ENCODE measurements around the gene NSG1.

NSG1 gene

GRCh38 chr4:4416981-4417380, 30.1 kb downstream of the NSG1 start:
- H3K4me3 ChIP-seq (ENCODE audit: low read length, poor library complexity, severe bottlenecking), result no peak overlapping the region
- H3F3A ChIP-seq (ENCODE audit: low read depth), result no peaks in the 10 kb centered on the region
- peaks cover 25% of the 10 kb centered on the region; the same call in 1 of the 2 replicates for H3K36me3 ChIP-seq (ENCODE audit: insufficient read depth, low read length)
- H3K9me2 ChIP-seq (replicated peaks; ENCODE audit: low read depth, low read length), result no peaks in the 10 kb centered on the region
- no peak overlapping the region for H3K9ac ChIP-seq (ENCODE audit: low read depth, low read length, poor library complexity, severe bottlenecking)
- no peaks in the 10 kb centered on the region for H4K20me1 ChIP-seq (ENCODE audit: insufficient read depth, low read length, poor library complexity, severe bottlenecking)
- no peak overlapping the region for H2AFZ ChIP-seq (ENCODE audit: low read length)
- no peaks in the 10 kb centered on the region for H3K27me3 ChIP-seq (ENCODE audit: insufficient read depth, low read length, poor library complexity, severe bottlenecking)
- peaks cover 14% of the 10 kb centered on the region for H3K4me1 ChIP-seq (ENCODE audit: insufficient read depth, low read length, poor library complexity, severe bottlenecking)
- H3K79me2 ChIP-seq (ENCODE audit: insufficient read depth, low read length), result no peaks in the 10 kb centered on the region
- no peak overlapping the region for H3K4me2 ChIP-seq (ENCODE audit: low read depth, low read length, poor library complexity, severe bottlenecking)
- TF ChIP-seq EZH2phosphoT487 (IDR thresholded peaks at IDR 0.05; ENCODE audit: borderline replicate concordance), result no peak
- no peak for TF ChIP-seq CTCF (conservative IDR thresholded peaks at IDR 0.05; ENCODE audit: low read length)
- no peaks in the 10 kb centered on the region for H3K9me3 ChIP-seq (ENCODE audit: insufficient read depth, low read depth, low read length)

DNA sequence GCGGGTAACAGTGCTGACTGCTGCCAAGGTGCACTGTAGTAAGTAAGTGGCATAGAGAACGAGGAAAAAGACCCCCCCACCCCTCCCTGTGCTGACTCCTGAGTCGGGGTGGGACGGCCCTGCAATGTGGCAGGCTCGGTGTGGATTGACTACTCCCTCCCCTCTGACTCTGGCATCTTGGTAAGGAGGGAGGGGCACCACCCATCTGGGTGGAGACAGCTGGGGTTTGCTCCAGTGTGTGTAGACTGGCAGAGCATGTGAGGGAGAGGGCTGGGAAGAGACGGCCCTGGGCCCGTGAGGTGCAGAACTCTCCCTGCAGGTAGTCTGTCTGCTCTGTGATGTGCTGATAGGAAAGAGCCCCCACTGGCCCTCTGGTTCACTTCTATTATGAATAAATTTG, 31.0 kb downstream of the NSG1 start:
- Histone ChIP-seq H2AFZ (ENCODE audit: low read length) (no peak overlapping the region), H3F3A (ENCODE audit: low read depth) (no peaks in the 10 kb centered on the region), H3K27me3 (ENCODE audit: insufficient read depth, low read length, poor library complexity, severe bottlenecking) (no peaks in the 10 kb centered on the region), H3K9me3 (ENCODE audit: insufficient read depth, low read depth, low read length) (no peaks in the 10 kb centered on the region), H3K36me3 (ENCODE audit: insufficient read depth, low read length) (peaks cover 26% of the 10 kb centered on the region; the same call in 1 of the 2 replicates), H3K79me2 (ENCODE audit: insufficient read depth, low read length) (no peaks in the 10 kb centered on the region), H3K9ac (ENCODE audit: low read depth, low read length, poor library complexity, severe bottlenecking) (no peak overlapping the region), H3K4me2 (ENCODE audit: low read depth, low read length, poor library complexity, severe bottlenecking) (peak overlapping the region; percentile 64), H3K9me2 (replicated peaks; ENCODE audit: low read depth, low read length) (no peaks in the 10 kb centered on the region), H4K20me1 (ENCODE audit: insufficient read depth, low read length, poor library complexity, severe bottlenecking) (no peaks in the 10 kb centered on the region), H3K4me1 (ENCODE audit: insufficient read depth, low read length, poor library complexity, severe bottlenecking) (peaks cover 14% of the 10 kb centered on the region), H3K4me3 (ENCODE audit: low read length, poor library complexity, severe bottlenecking) (peak overlapping the region; percentile 13)
- TF ChIP-seq EZH2phosphoT487 (IDR thresholded peaks at IDR 0.05; ENCODE audit: borderline replicate concordance) (no peak), CTCF (conservative IDR thresholded peaks at IDR 0.05; ENCODE audit: low read length) (no peak)

DNA sequence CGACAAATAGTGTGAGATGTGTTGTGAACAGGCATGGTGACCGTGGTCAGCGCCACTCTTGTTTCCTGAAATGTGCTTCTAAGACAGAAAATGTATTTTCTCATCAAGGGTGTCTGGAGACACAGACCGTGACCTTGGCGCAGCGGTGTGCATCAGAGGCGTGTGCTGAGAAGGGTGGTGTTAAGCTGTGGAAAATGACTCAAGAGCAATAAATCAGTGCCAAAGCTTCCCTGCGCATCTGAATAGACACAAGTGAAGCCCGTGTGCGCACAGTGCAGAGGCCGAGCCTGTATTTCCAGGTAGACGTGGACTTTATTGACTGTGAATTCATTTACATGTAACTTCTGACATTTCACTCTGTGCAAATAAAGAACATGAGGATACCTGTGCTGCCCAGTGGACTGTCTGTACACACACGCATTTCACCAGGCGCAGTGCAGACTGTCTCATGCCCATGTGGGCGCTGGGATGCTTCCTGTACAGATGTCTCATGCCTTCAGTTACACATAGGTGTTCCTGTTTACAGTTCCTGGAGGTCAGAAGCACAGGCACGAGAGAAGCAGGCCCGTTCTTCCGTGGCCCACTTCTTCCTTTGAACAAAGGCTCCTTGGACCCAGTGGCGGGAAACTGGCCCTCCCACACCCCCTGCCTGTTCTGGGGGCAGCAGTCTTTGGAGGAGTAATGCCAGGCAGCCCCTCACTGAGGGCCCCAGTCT, 31.9 kb downstream of the NSG1 start:
- peaks cover 14% of the 10 kb centered on the region for H3K4me1 ChIP-seq (ENCODE audit: insufficient read depth, low read length, poor library complexity, severe bottlenecking)
- peak overlapping the region; percentile 13 for H3K4me3 ChIP-seq (ENCODE audit: low read length, poor library complexity, severe bottlenecking)
- no peaks in the 10 kb centered on the region for H3K79me2 ChIP-seq (ENCODE audit: insufficient read depth, low read length)
- no peaks in the 10 kb centered on the region for H4K20me1 ChIP-seq (ENCODE audit: insufficient read depth, low read length, poor library complexity, severe bottlenecking)
- no peaks in the 10 kb centered on the region for H3F3A ChIP-seq (ENCODE audit: low read depth)
- TF ChIP-seq EZH2phosphoT487 (IDR thresholded peaks at IDR 0.05; ENCODE audit: borderline replicate concordance) (no peak), CTCF (conservative IDR thresholded peaks at IDR 0.05; ENCODE audit: low read length) (no peak)
- H3K9ac ChIP-seq (ENCODE audit: low read depth, low read length, poor library complexity, severe bottlenecking), result peak overlapping the region; percentile 15
- no peaks in the 10 kb centered on the region for H3K27me3 ChIP-seq (ENCODE audit: insufficient read depth, low read length, poor library complexity, severe bottlenecking)
- no peak overlapping the region for H2AFZ ChIP-seq (ENCODE audit: low read length)
- H3K9me2 ChIP-seq (replicated peaks; ENCODE audit: low read depth, low read length), result no peaks in the 10 kb centered on the region
- H3K36me3 ChIP-seq (ENCODE audit: insufficient read depth, low read length), result peaks cover 26% of the 10 kb centered on the region; the same call in 1 of the 2 replicates
- H3K9me3 ChIP-seq (ENCODE audit: insufficient read depth, low read depth, low read length), result no peaks in the 10 kb centered on the region
- peak overlapping the region; percentile 64 for H3K4me2 ChIP-seq (ENCODE audit: low read depth, low read length, poor library complexity, severe bottlenecking)
